Prostate gland (tissue), 2 donors: ENCODE results near the gene RAI2. TPM values are rescaled to one million over a fixed set of nuclear protein-coding genes. Genes with fewer than 3 reads are reported as not detected.

Experiments used
- DNase-seq: peaks from one replicate; pipeline ENCODE4 v3.0.0-alpha.2; 2019; ENCODE audit warnings: low spot score
- H3K27ac ChIP-seq, 2 donors: fragments of 200-600 bp; sonication (generic); 2 replicates each; pipeline ENCODE4 v1.5.1; 2017 to 2019
- H3K27me3 ChIP-seq: fragments of 200-600 bp; sonication (generic); replicated peaks from 2 replicates; pipeline ENCODE4 v1.5.1; 2019; ENCODE audit not compliant: insufficient read depth
- H3K36me3 ChIP-seq, 2 donors: fragments of 200-600 bp; sonication (generic); 1 replicate in 1 of 2; 2 replicates in 1 of 2; pipeline versions ENCODE4 v1.5.1 to v1.8.1; 2017 to 2019
- H3K4me1 ChIP-seq: fragments of 200-600 bp; sonication (generic); replicated peaks from 2 replicates; pipeline ENCODE4 v1.5.1; 2019
- H3K4me3 ChIP-seq, 2 donors: fragments of 200-600 bp; sonication (generic); 2 replicates each; pipeline ENCODE4 v1.5.1; 2017 to 2019
- H3K9me3 ChIP-seq: fragments of 200-600 bp; sonication (generic); 2 replicates; pipeline ENCODE4 v1.5.1; 2017
- POLR2A ChIP-seq: fragments of 450-650 bp; IDR thresholded peaks from one replicate; pipeline ENCODE4 v1.6.1; 2016; ENCODE audit warnings: antibody characterized with exemption, mild to moderate bottlenecking
- POLR2AphosphoS5 ChIP-seq: sonication (generic); formaldehyde crosslinking; IDR thresholded peaks from one replicate; pipeline ENCODE4 v1.6.1; 2017; ENCODE audit warnings: antibody characterized with exemption
- WGBS: methylation state at CpG from one replicate; pipeline ENCODE4 v1.1.5; 2018; 5-methylcytosine and 5-hydroxymethylcytosine counted together
- intact Hi-C: fragments of 100-400 bp; cut with DNase I; formaldehyde crosslinking; loops from one replicate; pipeline ENCODE4 v1.14.2; 2022
- total RNA-seq, 2 donors: library from RNA; depleted of rRNA; stranded (reverse); fragments of >200 nt; gene quantifications; one replicate each; pipeline ENCODE4 v1.1.0, GENCODE V29; 2016
- TF ChIP-seq, protein P1 (sequence below), 4 experiments: fragments of 200-600 bp in 2 of 4; fragments of 450-650 bp in 2 of 4; sonication (generic) in 2 of 4; IDR thresholded peaks; 1 replicate in 3 of 4; 2 replicates in 1 of 4; pipeline ENCODE4 v1.5.1; 2016 to 2019; ENCODE audit warnings: antibody characterized with exemption in 4 of 4, mild to moderate bottlenecking in 2 of 4, moderate library complexity in 2 of 4

RAI2 gene
- total RNA-seq, 2 donors from 2014 or later: 11.5 to 19.1 TPM

DNA sequence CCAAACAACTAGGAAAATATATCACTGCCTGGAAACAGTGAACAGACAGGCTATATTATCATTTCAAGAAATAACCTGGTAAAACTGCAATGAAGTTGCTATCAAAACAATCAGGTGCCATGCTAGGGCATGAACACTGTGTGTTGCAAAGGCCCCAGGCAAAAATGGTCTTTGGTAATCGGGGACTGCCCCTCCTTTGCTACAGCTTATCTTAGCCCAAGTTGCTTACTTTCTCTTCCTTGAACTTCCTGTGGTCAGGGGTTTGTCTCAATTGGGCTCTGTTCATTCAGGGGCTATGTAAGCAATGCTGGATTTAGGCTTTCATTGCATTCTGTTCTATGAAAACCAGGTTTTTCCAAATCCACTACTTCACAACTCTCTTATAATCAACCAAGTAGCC is 93.4 kb downstream of the RAI2 start:
- WGBS: 27% methylated on average over 1 of the region's 1 CpG
- DNase-seq: no peak
- Histone ChIP-seq H3K4me3 (no peak overlapping the region), H3K36me3 (no peaks in the 10 kb centered on the region), H3K9me3 (no peaks in the 10 kb centered on the region), H3K27me3 (no peaks in the 10 kb centered on the region), H3K4me1 (no peaks in the 10 kb centered on the region), H3K27ac (no peak overlapping the region)
- TF ChIP-seq POLR2A: no peak
- no peak for TF ChIP-seq POLR2AphosphoS5
- TF ChIP-seq, protein P1, sequence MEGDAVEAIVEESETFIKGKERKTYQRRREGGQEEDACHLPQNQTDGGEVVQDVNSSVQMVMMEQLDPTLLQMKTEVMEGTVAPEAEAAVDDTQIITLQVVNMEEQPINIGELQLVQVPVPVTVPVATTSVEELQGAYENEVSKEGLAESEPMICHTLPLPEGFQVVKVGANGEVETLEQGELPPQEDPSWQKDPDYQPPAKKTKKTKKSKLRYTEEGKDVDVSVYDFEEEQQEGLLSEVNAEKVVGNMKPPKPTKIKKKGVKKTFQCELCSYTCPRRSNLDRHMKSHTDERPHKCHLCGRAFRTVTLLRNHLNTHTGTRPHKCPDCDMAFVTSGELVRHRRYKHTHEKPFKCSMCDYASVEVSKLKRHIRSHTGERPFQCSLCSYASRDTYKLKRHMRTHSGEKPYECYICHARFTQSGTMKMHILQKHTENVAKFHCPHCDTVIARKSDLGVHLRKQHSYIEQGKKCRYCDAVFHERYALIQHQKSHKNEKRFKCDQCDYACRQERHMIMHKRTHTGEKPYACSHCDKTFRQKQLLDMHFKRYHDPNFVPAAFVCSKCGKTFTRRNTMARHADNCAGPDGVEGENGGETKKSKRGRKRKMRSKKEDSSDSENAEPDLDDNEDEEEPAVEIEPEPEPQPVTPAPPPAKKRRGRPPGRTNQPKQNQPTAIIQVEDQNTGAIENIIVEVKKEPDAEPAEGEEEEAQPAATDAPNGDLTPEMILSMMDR (IDR thresholded peaks at IDR 0.05): no peak
- intact Hi-C loops: no loop called here

DNA sequence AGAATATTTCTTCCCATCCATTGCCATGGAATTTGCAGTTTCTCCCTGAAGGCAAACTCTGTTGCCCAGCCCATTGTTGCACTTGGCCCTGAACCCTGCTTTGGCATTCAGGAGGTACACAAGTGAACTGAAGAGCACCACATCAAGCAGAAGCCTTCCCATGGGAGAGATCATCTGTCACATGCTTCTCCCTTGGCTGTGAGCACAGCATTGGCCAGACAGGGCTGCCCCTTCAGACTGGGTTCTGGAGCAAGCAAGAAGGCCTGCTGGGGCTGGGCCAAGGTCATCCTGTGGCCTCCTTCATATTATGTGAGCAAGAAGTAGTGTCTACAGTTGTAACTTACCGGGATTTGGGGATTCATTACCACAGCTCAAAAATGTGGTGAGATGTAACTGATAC is 101.1 kb downstream of the RAI2 start:
- Histone ChIP-seq H3K36me3 (no peaks in the 10 kb centered on the region), H3K9me3 (no peaks in the 10 kb centered on the region), H3K4me3 (no peak overlapping the region), H3K4me1 (no peaks in the 10 kb centered on the region), H3K27me3 (no peaks in the 10 kb centered on the region), H3K27ac (no peak overlapping the region)
- no peak for DNase-seq
- 77% methylated on average over 1 of the region's 1 CpG for WGBS
- intact Hi-C loops: no loop called here
- TF ChIP-seq POLR2A: no peak
- no peak for TF ChIP-seq POLR2AphosphoS5
- TF ChIP-seq, protein P1 (IDR thresholded peaks at IDR 0.05): no peak

DNA sequence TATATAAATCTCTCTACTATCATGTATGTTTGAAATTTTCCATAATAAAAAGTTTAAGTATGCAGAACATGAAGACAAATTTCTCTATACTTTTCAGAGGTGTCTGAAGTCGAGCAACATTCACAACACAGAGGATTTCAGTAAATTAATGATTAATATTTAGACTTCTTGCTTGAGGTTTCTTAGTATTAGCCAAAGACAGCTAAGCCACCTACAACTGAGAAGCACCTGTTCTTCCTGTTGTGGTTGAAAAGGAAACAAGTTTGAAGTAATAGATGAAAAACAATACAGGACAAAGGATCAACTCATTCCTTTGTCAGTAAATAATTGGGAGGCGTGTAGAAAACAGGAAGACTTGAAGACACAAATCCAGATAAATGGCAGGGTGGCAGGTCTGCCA is 102.7 kb downstream of the RAI2 start:
- H3K36me3 ChIP-seq: no peaks in the 10 kb centered on the region
- no peak for DNase-seq
- TF ChIP-seq, protein P1 (IDR thresholded peaks at IDR 0.05): no peak
- no peak for TF ChIP-seq POLR2A
- no peak for TF ChIP-seq POLR2AphosphoS5
- H3K4me3 ChIP-seq: no peak overlapping the region
- no peak overlapping the region for H3K27ac ChIP-seq
- intact Hi-C loops: no loop called here
- no peaks in the 10 kb centered on the region for H3K27me3 ChIP-seq
- no peaks in the 10 kb centered on the region for H3K4me1 ChIP-seq
- H3K9me3 ChIP-seq: no peaks in the 10 kb centered on the region
- 76% methylated on average over 2 of the region's 2 CpGs for WGBS

DNA sequence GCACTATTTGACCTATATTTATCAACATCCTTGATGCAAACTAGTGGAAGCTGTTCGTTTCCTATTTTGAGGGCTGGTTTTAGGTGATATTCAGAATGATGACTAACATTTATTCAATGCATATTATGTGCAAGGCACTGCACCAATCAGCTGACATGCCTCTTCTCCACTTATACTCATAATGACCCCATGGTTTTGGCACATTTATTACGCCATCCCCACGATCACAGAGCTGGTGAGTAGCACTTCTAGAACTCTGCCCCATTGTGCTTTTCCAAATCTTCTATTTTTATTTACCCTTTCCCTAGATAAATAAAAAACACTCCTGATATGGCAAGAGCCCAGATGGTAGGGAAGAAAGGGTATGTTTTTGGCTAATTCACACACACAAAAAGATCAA is 110.7 kb downstream of the RAI2 start:
- WGBS: 80% methylated on average over 3 of the region's 3 CpGs

More for the DNA sequence above, 110.7 kb downstream of the RAI2 start:
- H3K4me1 ChIP-seq: no peaks in the 10 kb centered on the region
- no peaks in the 10 kb centered on the region for H3K36me3 ChIP-seq
- DNase-seq: no peak
- intact Hi-C loops: no loop called here
- H3K27ac ChIP-seq: no peak overlapping the region
- no peaks in the 10 kb centered on the region for H3K9me3 ChIP-seq
- no peak overlapping the region for H3K4me3 ChIP-seq
- H3K27me3 ChIP-seq: no peaks in the 10 kb centered on the region
- no peak for TF ChIP-seq POLR2AphosphoS5
- TF ChIP-seq, protein P1 (IDR thresholded peaks at IDR 0.05): no peak
- no peak for TF ChIP-seq POLR2A

Other genes starting within 250 kb of the RAI2 start
- gene SCML1, start 123.8 kb downstream of the RAI2 start, total RNA-seq: 10 to 100 TPM in 1 of 2 donors, 1 to 10 TPM in 1; 5.9 to 47.6 TPM